GM12875 (cell line): ENCODE data around the gene FER.
A peak's percentile ranks its signal among the peaks of the same experiment; 100 is the strongest.
"Not testable (repeated sequence)": the region's sequence is repeated elsewhere in the genome, so short reads cannot be mapped to it uniquely, and the experiment has no call there.

ENCODE experiments used
- H3K4me3 ChIP-seq: one replicate; pipeline ENCODE4 v1.5.1; 2011; ENCODE audit warnings: low read depth, low read length, control low read depth
- TF ChIP-seq, protein P1 (sequence below): IDR thresholded peaks from 2 replicates; pipeline ENCODE4 v1.5.1; 2011; ENCODE audit warnings: low read depth, mild to moderate bottlenecking, control low read depth, inconsistent platforms, low read length, moderate library complexity, borderline replicate concordance; ENCODE audit not compliant: insufficient read depth

The FER gene

GRCh38 chr5:108747774-108748400 lies at the start of gene FER:
Gene FER, plus strand, starts transcription at chr5:108747897. Its CDS starts 50,286 bp downstream, at chr5:108798183.
- peak within 1 kb of the TSS; percentile 79 for H3K4me3 ChIP-seq

DNA sequence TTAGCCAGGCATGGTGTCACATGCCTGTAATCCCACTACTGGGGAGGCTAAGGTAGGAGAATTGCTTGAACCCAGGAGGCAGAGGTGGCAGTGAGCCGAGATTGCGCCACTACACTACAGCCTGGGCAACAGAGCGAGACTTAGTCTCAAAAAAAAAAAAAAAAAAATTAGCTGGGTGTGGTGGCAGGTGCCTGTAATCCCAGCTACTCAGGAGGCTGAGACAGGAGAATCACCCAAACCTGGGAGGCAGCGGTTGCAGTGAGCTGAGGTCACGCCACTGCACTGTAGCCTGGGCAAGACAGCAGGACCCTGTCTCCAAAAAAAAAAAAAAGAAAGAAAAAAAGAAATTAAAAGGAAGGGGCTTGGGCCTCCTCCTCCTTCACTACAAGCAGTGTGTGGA lies 47.3 kb upstream of the FER start:
- H3K4me3 ChIP-seq: not testable (repeated sequence)

More at GRCh38 chr5:108747774-108748400, at the start of gene FER:
- TF ChIP-seq, protein P1, sequence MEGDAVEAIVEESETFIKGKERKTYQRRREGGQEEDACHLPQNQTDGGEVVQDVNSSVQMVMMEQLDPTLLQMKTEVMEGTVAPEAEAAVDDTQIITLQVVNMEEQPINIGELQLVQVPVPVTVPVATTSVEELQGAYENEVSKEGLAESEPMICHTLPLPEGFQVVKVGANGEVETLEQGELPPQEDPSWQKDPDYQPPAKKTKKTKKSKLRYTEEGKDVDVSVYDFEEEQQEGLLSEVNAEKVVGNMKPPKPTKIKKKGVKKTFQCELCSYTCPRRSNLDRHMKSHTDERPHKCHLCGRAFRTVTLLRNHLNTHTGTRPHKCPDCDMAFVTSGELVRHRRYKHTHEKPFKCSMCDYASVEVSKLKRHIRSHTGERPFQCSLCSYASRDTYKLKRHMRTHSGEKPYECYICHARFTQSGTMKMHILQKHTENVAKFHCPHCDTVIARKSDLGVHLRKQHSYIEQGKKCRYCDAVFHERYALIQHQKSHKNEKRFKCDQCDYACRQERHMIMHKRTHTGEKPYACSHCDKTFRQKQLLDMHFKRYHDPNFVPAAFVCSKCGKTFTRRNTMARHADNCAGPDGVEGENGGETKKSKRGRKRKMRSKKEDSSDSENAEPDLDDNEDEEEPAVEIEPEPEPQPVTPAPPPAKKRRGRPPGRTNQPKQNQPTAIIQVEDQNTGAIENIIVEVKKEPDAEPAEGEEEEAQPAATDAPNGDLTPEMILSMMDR: no peak

- TF ChIP-seq, protein P1: no peak
These were observed 46.8 kb upstream of the FER start for GRCh38 chr5:108700930-108701329.

GRCh38 chr5:108702546-108702945 lies 45.2 kb upstream of the FER start:
- H3K4me3 ChIP-seq: no peak overlapping the region
- TF ChIP-seq, protein P1: no peak

More at GRCh38 chr5:108700930-108701329, 46.8 kb upstream of the FER start:
- H3K4me3 ChIP-seq: no peak overlapping the region

GRCh38 chr5:108703313-108703712 lies 44.4 kb upstream of the FER start:
- no peak overlapping the region for H3K4me3 ChIP-seq
- TF ChIP-seq, protein P1: no peak

DNA sequence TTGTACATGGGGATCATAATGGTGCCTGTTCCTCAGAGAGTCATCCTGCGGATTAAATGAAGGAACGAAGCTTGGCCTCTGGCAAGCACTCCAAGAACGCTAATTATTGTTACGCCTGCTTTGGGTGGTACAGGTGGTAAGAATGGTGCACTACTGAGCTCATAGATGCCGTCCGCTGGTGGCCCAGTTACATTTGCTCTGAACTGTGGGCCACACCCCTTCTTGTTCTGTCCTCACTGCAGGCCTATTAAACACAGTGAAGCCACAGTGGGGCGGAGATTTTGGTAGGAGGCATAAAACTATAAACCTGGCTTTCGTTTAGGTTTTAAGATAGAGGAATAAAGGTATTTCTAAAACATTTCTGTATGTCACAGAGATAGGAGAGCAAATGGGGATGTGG lies 40.6 kb upstream of the FER start:
- H3K4me3 ChIP-seq: no peak overlapping the region
- TF ChIP-seq, protein P1: no peak

GRCh38 chr5:108711898-108712297 lies 35.8 kb upstream of the FER start:
- TF ChIP-seq, protein P1: no peak
- no peak overlapping the region for H3K4me3 ChIP-seq
